Muscle of arm (tissue), 14 donors: Measurements from ENCODE around the gene DUS4L. TPM values are rescaled to one million over a fixed set of nuclear protein-coding genes. Genes with fewer than 3 reads are reported as not detected.
A peak's percentile ranks its signal among the peaks of the same experiment; 100 is the strongest.
"Not testable (repeated sequence)": the region's sequence is repeated elsewhere in the genome, so short reads cannot be mapped to it uniquely, and the experiment has no call there.

Experiments used
- DNase-seq: peaks from one replicate; pipeline ENCODE4 v3.0.0-alpha.2; 2013
- long read RNA-seq, 11 donors: transcript quantifications; one replicate each; lab custom pipeline, GENCODE V29; 2026
- polyA plus RNA-seq, 12 donors: library from polyadenylated mRNA; unstranded; fragments of 120-200 nt; gene quantifications; one replicate each; pipeline ENCODE4 v1.2.1, GENCODE V29; 2013; ENCODE audit not compliant: insufficient read length in 12 of 12

Gene DUS4L
- polyA plus RNA-seq, result 10 to 100 TPM in 5 of 12 donors, 1 to 10 TPM in 6, not detected in 1; 5.9 to 23.5 (median 8.7) TPM
- long read RNA-seq, donor 1, result 0 reads
- long read RNA-seq, donor 2, partial matches to known transcripts, result 0 of 1 reads
- long read RNA-seq, donor 2, other reads (novel, unspliced or antisense), result 0 of 1 reads
- long read RNA-seq, donor 3, partial matches to known transcripts, result 0 of 1 reads
- long read RNA-seq, donor 3, other reads (novel, unspliced or antisense), result 0 of 1 reads
- long read RNA-seq, donor 4, partial matches to known transcripts, result 0 of 1 reads
- long read RNA-seq, donor 4, other reads (novel, unspliced or antisense), result 0 of 1 reads
- long read RNA-seq, donor 5, result 0 reads
- long read RNA-seq, donor 6, partial matches to known transcripts, result 0 of 2 reads
- long read RNA-seq, donor 6, other reads (novel, unspliced or antisense), result 0 of 2 reads
- long read RNA-seq, donor 7, partial matches to known transcripts, result 0 of 2 reads
- long read RNA-seq, donor 7, other reads (novel, unspliced or antisense), result 0 of 2 reads
- long read RNA-seq, donor 8, result 0 reads
- long read RNA-seq, donor 9, partial matches to known transcripts, result 0 of 1 reads
- long read RNA-seq, donor 9, other reads (novel, unspliced or antisense), result 0 of 1 reads
- long read RNA-seq, donor 10, partial matches to known transcripts, result 0 of 3 reads
- long read RNA-seq, donor 10, other reads (novel, unspliced or antisense), result 0 of 3 reads
- long read RNA-seq, donor 11, partial matches to known transcripts, result 0 of 2 reads
- long read RNA-seq, donor 11, other reads (novel, unspliced or antisense), result 0 of 2 reads

GRCh38 chr7:107563775-107564552, at the start of gene DUS4L, which contains the start of gene COG5:
Gene DUS4L, plus strand, starts transcription at chr7:107563971. Its CDS starts 3,100 bp downstream, at chr7:107567071.
Gene COG5, minus strand, starts transcription at chr7:107563920. Its CDS starts 24 bp downstream, at chr7:107563896.
- peak; percentile 91 for DNase-seq

- no peak for DNase-seq
Observed at GRCh38 chr7:107526672-107527071, 37.1 kb upstream of the DUS4L start.

GRCh38 chr7:107527196-107527595, 36.6 kb upstream of the DUS4L start:
- DNase-seq, result no peak

- DNase-seq, result no peak
Observed at GRCh38 chr7:107528461-107528860, 35.3 kb upstream of the DUS4L start.

- DNase-seq, result no peak
Observed at GRCh38 chr7:107530751-107531150, 33.0 kb upstream of the DUS4L start.

GRCh38 chr7:107534139-107534538, 29.6 kb upstream of the DUS4L start:
- no peak for DNase-seq

- not testable (repeated sequence) for DNase-seq
Observed at GRCh38 chr7:107537228-107537627, 26.5 kb upstream of the DUS4L start.

GRCh38 chr7:107538001-107538400, 25.8 kb upstream of the DUS4L start:
- DNase-seq, result no peak

GRCh38 chr7:107543338-107543993, 20.3 kb upstream of the DUS4L start:
- DNase-seq, result no peak

- DNase-seq, result no peak
Observed at GRCh38 chr7:107544848-107545591, 18.8 kb upstream of the DUS4L start.

GRCh38 chr7:107551936-107552335, 11.8 kb upstream of the DUS4L start:
- no peak for DNase-seq

GRCh38 chr7:107555893-107556292, 7.9 kb upstream of the DUS4L start:
- no peak for DNase-seq

GRCh38 chr7:107559864-107560263, 3.9 kb upstream of the DUS4L start:
- DNase-seq, result no peak

GRCh38 chr7:107560898-107561516, 2.8 kb upstream of the DUS4L start:
- DNase-seq, result no peak

GRCh38 chr7:107563081-107563774, 543 bp upstream of the DUS4L start:
- no peak for DNase-seq

GRCh38 chr7:107564553-107565298, 955 bp downstream of the DUS4L start:
- no peak for DNase-seq

GRCh38 chr7:107570298-107570697, 6.5 kb downstream of the DUS4L start:
- no peak for DNase-seq

- DNase-seq, result no peak
Observed at GRCh38 chr7:107573537-107573936, 9.8 kb downstream of the DUS4L start.

GRCh38 chr7:107579554-107579884, 15.7 kb downstream of the DUS4L start:
- DNase-seq, result no peak
